Fibroblast of peridontal ligament (primary cell): ENCODE data around the gene PVALEF.

ENCODE experiments used
- DNase-seq: peaks from one replicate; pipeline ENCODE4 v3.0.0-alpha.2; 2010; ENCODE audit errors: extremely low read depth

Gene PVALEF

GRCh38 chr17:81162491-81162890 is 2.8 kb upstream of the PVALEF start:
- no peak for DNase-seq

GRCh38 chr17:81163051-81163695 is 2.1 kb upstream of the PVALEF start:
- DNase-seq: no peak

GRCh38 chr17:81163703-81164370 is 1.5 kb upstream of the PVALEF start:
- DNase-seq: no peak

GRCh38 chr17:81164371-81165245 is 699 bp upstream of the PVALEF start:
- DNase-seq: no peak

- DNase-seq: no peak
These were observed 756 bp downstream of the PVALEF start, which contains the start of gene AATK for GRCh38 chr17:81166033-81166492. Gene AATK, minus strand, starts transcription at chr17:81166221. Its CDS starts 229 bp downstream, at chr17:81165992.

GRCh38 chr17:81167194-81167524 is 1.9 kb downstream of the PVALEF start:
- DNase-seq: no peak

GRCh38 chr17:81167638-81168037 is 2.3 kb downstream of the PVALEF start:
- no peak for DNase-seq

GRCh38 chr17:81169870-81170309 is 4.6 kb downstream of the PVALEF start:
- DNase-seq: no peak

GRCh38 chr17:81170727-81171494 is 5.6 kb downstream of the PVALEF start:
- no peak for DNase-seq

- peak; percentile 6 for DNase-seq
These were observed 6.6 kb downstream of the PVALEF start for GRCh38 chr17:81171941-81172340.

- no peak for DNase-seq
These were observed 7.9 kb downstream of the PVALEF start for GRCh38 chr17:81173052-81173761.

- DNase-seq: peak; percentile 95
These were observed 8.5 kb downstream of the PVALEF start for GRCh38 chr17:81173762-81174155.

- DNase-seq: peak; percentile 13
These were observed 11.4 kb downstream of the PVALEF start for GRCh38 chr17:81176666-81177065.

GRCh38 chr17:81178136-81179091 is 13.1 kb downstream of the PVALEF start:
- DNase-seq: no peak

GRCh38 chr17:81179220-81179619 is 13.9 kb downstream of the PVALEF start:
- DNase-seq: no peak

GRCh38 chr17:81179861-81180260 is 14.6 kb downstream of the PVALEF start:
- no peak for DNase-seq

- no peak for DNase-seq
These were observed 15.8 kb downstream of the PVALEF start for GRCh38 chr17:81180836-81181810.

GRCh38 chr17:81181811-81182185 is 16.5 kb downstream of the PVALEF start:
- no peak for DNase-seq

GRCh38 chr17:81182596-81182995 is 17.3 kb downstream of the PVALEF start:
- no peak for DNase-seq
